RKO (cell line): ENCODE data around the gene LPAR4.
"Not testable (repeated sequence)": the region's sequence is repeated elsewhere in the genome, so short reads cannot be mapped to it uniquely, and the experiment has no call there.

Source experiments
- DNase-seq: peaks from one replicate; pipeline ENCODE4 v3.0.0-alpha.2; 2016; ENCODE audit warnings: low spot score

The LPAR4 gene

GRCh38 chrX:78747489-78747888, at the start of gene LPAR4:
Gene LPAR4, plus strand, starts transcription at chrX:78747720. Its CDS starts 7,150 bp downstream, at chrX:78754870.
- DNase-seq, result no peak

- DNase-seq, result no peak
Measured at GRCh38 chrX:78706071-78706470, 41.4 kb upstream of the LPAR4 start.

- peak; percentile 46 for DNase-seq
Measured at GRCh38 chrX:78708262-78708661, 39.3 kb upstream of the LPAR4 start.

- no peak for DNase-seq
Measured at GRCh38 chrX:78708816-78709215, 38.7 kb upstream of the LPAR4 start.

- DNase-seq, result no peak
Measured at GRCh38 chrX:78710171-78710570, 37.3 kb upstream of the LPAR4 start.

- no peak for DNase-seq
Measured at GRCh38 chrX:78712336-78712735, 35.2 kb upstream of the LPAR4 start.

- no peak for DNase-seq
Measured at GRCh38 chrX:78725287-78725686, 22.2 kb upstream of the LPAR4 start.

- DNase-seq, result no peak
Measured at GRCh38 chrX:78746496-78746895, 1.0 kb upstream of the LPAR4 start.

GRCh38 chrX:78747971-78748370, 451 bp downstream of the LPAR4 start:
- no peak for DNase-seq

- no peak for DNase-seq
Measured at GRCh38 chrX:78748846-78749245, 1.3 kb downstream of the LPAR4 start.

GRCh38 chrX:78753571-78753970, 6.1 kb downstream of the LPAR4 start:
- no peak for DNase-seq

- no peak for DNase-seq
Measured at GRCh38 chrX:78754917-78755316, 7.4 kb downstream of the LPAR4 start.

GRCh38 chrX:78759081-78759480, 11.6 kb downstream of the LPAR4 start:
- no peak for DNase-seq

- DNase-seq, result no peak
Measured at GRCh38 chrX:78769101-78769755, 21.7 kb downstream of the LPAR4 start.

GRCh38 chrX:78769946-78770345, 22.4 kb downstream of the LPAR4 start:
- DNase-seq, result no peak

GRCh38 chrX:78796916-78797315, 49.4 kb downstream of the LPAR4 start:
- DNase-seq, result no peak

- no peak for DNase-seq
Measured at GRCh38 chrX:78800114-78800513, 52.6 kb downstream of the LPAR4 start.

- no peak for DNase-seq
Measured at GRCh38 chrX:78800694-78801093, 53.2 kb downstream of the LPAR4 start.

- DNase-seq, result no peak
Measured at GRCh38 chrX:78801522-78801921, 54.0 kb downstream of the LPAR4 start.

GRCh38 chrX:78802526-78802925, 55.0 kb downstream of the LPAR4 start:
- not testable (repeated sequence) for DNase-seq
